ENCODE results near the gene ZNF253. TPM values are rescaled to one million over a fixed set of nuclear protein-coding genes. Genes with fewer than 3 reads are reported as not detected.
"Not testable (repeated sequence)": the region's sequence is repeated elsewhere in the genome, so short reads cannot be mapped to it uniquely, and the experiment has no call there.

Gene ZNF253
- total RNA-seq, 1 donor, result 4.0 TPM

- DNase-seq (ENCODE audit: insufficient read length, low spot score, missing footprints), result peak; percentile 94
- H3K4me3 ChIP-seq (ENCODE audit: insufficient read depth, low read length), result peak within 1 kb of the TSS; percentile 99
- peaks cover 6% of the 10 kb centered on the region for H3K4me1 ChIP-seq (ENCODE audit: insufficient read depth, low read length)
- H3K36me3 ChIP-seq (ENCODE audit: insufficient read depth, low read length), result peaks cover 11% of the 10 kb centered on the region
- H3K27ac ChIP-seq (ENCODE audit: low read depth, low read length), result peak within 1 kb of the TSS; percentile 99
- peak within 1 kb of the TSS; percentile 100 for H2AFZ ChIP-seq (ENCODE audit: low read length)
- peaks cover 2% of the 10 kb centered on the region for H4K20me1 ChIP-seq (ENCODE audit: insufficient read depth, low read length)
- no peak for TF ChIP-seq CTCF (IDR thresholded peaks at IDR 0.05; ENCODE audit: extremely low read depth, low read depth, low read length)
- H3K9me3 ChIP-seq (ENCODE audit: low read depth, low read length), result no peaks in the 10 kb centered on the region
- H3K27me3 ChIP-seq (ENCODE audit: insufficient read depth, low read length), result no peaks in the 10 kb centered on the region
- H3K79me2 ChIP-seq (ENCODE audit: insufficient read depth, low read length), result peaks cover 43% of the 10 kb centered on the region
- H3K4me2 ChIP-seq (ENCODE audit: insufficient read depth, low read length), result peak within 1 kb of the TSS; percentile 87
Observed at GRCh38 chr19:19821366-19821951, 44.2 kb upstream of the ZNF253 start, which contains the start of gene ZNF506. Gene ZNF506 (minus strand): TSS chr19:19821750. CDS start chr19:19821603, 147 bp downstream.

- H2AFZ ChIP-seq (ENCODE audit: low read length), result peak overlapping the region; percentile 85
- peaks cover 39% of the 10 kb centered on the region for H3K79me2 ChIP-seq (ENCODE audit: insufficient read depth, low read length)
- not testable (repeated sequence) for H4K20me1 ChIP-seq (ENCODE audit: insufficient read depth, low read length); DNase-seq (ENCODE audit: insufficient read length, low spot score, missing footprints); H3K4me1 ChIP-seq (ENCODE audit: insufficient read depth, low read length); H3K27me3 ChIP-seq (ENCODE audit: insufficient read depth, low read length); H3K9me3 ChIP-seq (ENCODE audit: low read depth, low read length)
- peaks cover 11% of the 10 kb centered on the region for H3K36me3 ChIP-seq (ENCODE audit: insufficient read depth, low read length)
- peak overlapping the region; percentile 99 for H3K4me3 ChIP-seq (ENCODE audit: insufficient read depth, low read length)
- H3K27ac ChIP-seq (ENCODE audit: low read depth, low read length), result peak overlapping the region; percentile 99
- peak overlapping the region; percentile 87 for H3K4me2 ChIP-seq (ENCODE audit: insufficient read depth, low read length)
Observed at GRCh38 chr19:19821976-19822375, 43.7 kb upstream of the ZNF253 start.

GRCh38 chr19:19823916-19824315 lies 41.8 kb upstream of the ZNF253 start:
- no peak overlapping the region for H3K4me2 ChIP-seq (ENCODE audit: insufficient read depth, low read length)
- H3K4me3 ChIP-seq (ENCODE audit: insufficient read depth, low read length), result no peak overlapping the region
- no peak for TF ChIP-seq CTCF (IDR thresholded peaks at IDR 0.05; ENCODE audit: extremely low read depth, low read depth, low read length)
- H3K79me2 ChIP-seq (ENCODE audit: insufficient read depth, low read length), result peaks cover 21% of the 10 kb centered on the region
- no peaks in the 10 kb centered on the region for H3K9me3 ChIP-seq (ENCODE audit: low read depth, low read length)
- DNase-seq (ENCODE audit: insufficient read length, low spot score, missing footprints), result no peak
- H4K20me1 ChIP-seq (ENCODE audit: insufficient read depth, low read length), result peaks cover 1% of the 10 kb centered on the region
- H3K27me3 ChIP-seq (ENCODE audit: insufficient read depth, low read length), result no peaks in the 10 kb centered on the region
- H3K36me3 ChIP-seq (ENCODE audit: insufficient read depth, low read length), result peaks cover 9% of the 10 kb centered on the region
- H3K4me1 ChIP-seq (ENCODE audit: insufficient read depth, low read length), result peaks cover 6% of the 10 kb centered on the region
- no peak overlapping the region for H3K27ac ChIP-seq (ENCODE audit: low read depth, low read length)
- H2AFZ ChIP-seq (ENCODE audit: low read length), result no peak overlapping the region

GRCh38 chr19:19826875-19827274 lies 38.8 kb upstream of the ZNF253 start:
- no peaks in the 10 kb centered on the region for H4K20me1 ChIP-seq (ENCODE audit: insufficient read depth, low read length)
- peaks cover 6% of the 10 kb centered on the region for H3K9me3 ChIP-seq (ENCODE audit: low read depth, low read length)
- H3K4me2 ChIP-seq (ENCODE audit: insufficient read depth, low read length), result no peak overlapping the region
- no peak overlapping the region for H2AFZ ChIP-seq (ENCODE audit: low read length)
- DNase-seq (ENCODE audit: insufficient read length, low spot score, missing footprints), result no peak
- peaks cover 3% of the 10 kb centered on the region for H3K4me1 ChIP-seq (ENCODE audit: insufficient read depth, low read length)
- no peak for TF ChIP-seq CTCF (IDR thresholded peaks at IDR 0.05; ENCODE audit: extremely low read depth, low read depth, low read length)
- H3K79me2 ChIP-seq (ENCODE audit: insufficient read depth, low read length), result no peaks in the 10 kb centered on the region
- no peaks in the 10 kb centered on the region for H3K36me3 ChIP-seq (ENCODE audit: insufficient read depth, low read length)
- H3K27me3 ChIP-seq (ENCODE audit: insufficient read depth, low read length), result no peaks in the 10 kb centered on the region
- H3K4me3 ChIP-seq (ENCODE audit: insufficient read depth, low read length), result no peak overlapping the region
- H3K27ac ChIP-seq (ENCODE audit: low read depth, low read length), result no peak overlapping the region
